Measurements from ENCODE around the gene PGAP3. TPM values are rescaled to one million over a fixed set of nuclear protein-coding genes. Genes with fewer than 3 reads are reported as not detected.
"Not testable (repeated sequence)": the region's sequence is repeated elsewhere in the genome, so short reads cannot be mapped to it uniquely, and the experiment has no call there.

Gene PGAP3
- total RNA-seq, 4 donors from 2014 or later: 19.9 to 82.6 (median 46.2) TPM

DNA sequence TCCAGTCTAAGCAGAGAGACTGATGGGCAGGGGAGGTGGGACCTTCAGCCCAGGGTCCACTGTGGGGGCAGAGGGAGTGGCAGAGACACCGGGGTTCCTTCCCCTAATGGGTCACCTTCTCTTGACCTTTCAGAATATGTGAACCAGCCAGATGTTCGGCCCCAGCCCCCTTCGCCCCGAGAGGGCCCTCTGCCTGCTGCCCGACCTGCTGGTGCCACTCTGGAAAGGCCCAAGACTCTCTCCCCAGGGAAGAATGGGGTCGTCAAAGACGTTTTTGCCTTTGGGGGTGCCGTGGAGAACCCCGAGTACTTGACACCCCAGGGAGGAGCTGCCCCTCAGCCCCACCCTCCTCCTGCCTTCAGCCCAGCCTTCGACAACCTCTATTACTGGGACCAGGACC, 39.7 kb upstream of the PGAP3 start:
- H3K4me1 ChIP-seq: peaks cover 8 to 14% (median 11%) of the 10 kb centered on the region in 4 donors
- intact Hi-C loops (cut with DNase I; ENCODE audit: low total_unique reads): no loop called here
- WGBS, 2 donors (ENCODE audit: low coverage in 1 of 2): 75% methylated on average over 10 of the region's 10 CpGs; no CpG with 5 or more reads in 1 of the 2 donors
- no peak overlapping the region for H3K4me3 ChIP-seq
- H3K36me3 ChIP-seq: peaks cover 0 to 25% (median 0%) of the 10 kb centered on the region in 4 donors
- H3K27ac ChIP-seq: no peak overlapping the region
- H3K27me3 ChIP-seq: no peaks in the 10 kb centered on the region
- in situ Hi-C loops (cut with MboI; ENCODE audit: low pct_ligation_motif_present in 1 of 4, low pct_unique_long_range_greater_than_20kb in 1 of 4, low sequenced_read_pairs in 3 of 4): loop anchor here in 1 of 4 donors (25.0 kb wide), 1 partner anchor 90 kb away; the partner anchor contains the start of genes PPP1R1B and STARD3
- no peaks in the 10 kb centered on the region for H3K9me3 ChIP-seq
- TF ChIP-seq POLR2AphosphoS5 (IDR thresholded peaks at IDR 0.05) (no peak), POLR2A (IDR thresholded peaks at IDR 0.05) (no peak), EP300 (IDR thresholded peaks at IDR 0.05; ENCODE audit: low read depth) (no peak), CTCF (IDR thresholded peaks at IDR 0.05) (no peak)
- DNase-seq: no peak

GRCh38 chr17:39726617-39727016, 38.8 kb upstream of the PGAP3 start:
- DNase-seq: no peak
- Histone ChIP-seq H3K27me3 (no peaks in the 10 kb centered on the region), H3K4me3 (no peak overlapping the region), H3K4me1 (peaks cover 8 to 14% (median 11%) of the 10 kb centered on the region in 4 donors), H3K9me3 (no peaks in the 10 kb centered on the region), H3K36me3 (peaks cover 0 to 25% (median 0%) of the 10 kb centered on the region in 4 donors), H3K27ac (no peak overlapping the region)
- 96% methylated on average over 9 of the region's 9 CpGs; no CpG with 5 or more reads in 1 of the 2 donors for WGBS, 2 donors (ENCODE audit: low coverage in 1 of 2)
- intact Hi-C loops (cut with DNase I; ENCODE audit: low total_unique reads) (no loop called here), in situ Hi-C loops (cut with MboI; ENCODE audit: low pct_ligation_motif_present in 1 of 4, low pct_unique_long_range_greater_than_20kb in 1 of 4, low sequenced_read_pairs in 3 of 4) (loop anchor here in 1 of 4 donors (25.0 kb wide), 1 partner anchor 89 kb away; the partner anchor contains the start of genes PPP1R1B and STARD3)
- TF ChIP-seq POLR2AphosphoS5 (IDR thresholded peaks at IDR 0.05) (no peak), CTCF (IDR thresholded peaks at IDR 0.05) (no peak), POLR2A (IDR thresholded peaks at IDR 0.05) (no peak), EP300 (IDR thresholded peaks at IDR 0.05; ENCODE audit: low read depth) (no peak)

DNA sequence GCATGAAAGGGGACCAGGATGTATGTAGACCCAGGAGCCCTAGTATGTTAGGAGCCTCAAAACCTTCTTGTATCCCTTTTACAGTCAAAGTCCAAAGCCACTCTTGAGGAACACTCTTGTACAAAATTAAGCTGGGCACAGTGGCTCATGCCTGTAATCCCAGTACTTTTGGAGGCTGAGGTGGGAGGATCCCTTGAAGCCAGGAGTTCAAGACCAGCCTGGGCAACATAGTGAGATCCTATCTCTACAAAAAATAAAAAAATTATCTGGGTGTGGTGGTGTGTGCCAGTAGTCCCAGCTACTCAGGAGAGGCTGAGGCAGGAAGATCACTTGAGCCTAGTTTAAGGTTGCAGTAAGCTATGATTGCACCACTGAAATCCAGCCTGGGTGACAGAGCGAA, 38.1 kb upstream of the PGAP3 start:
- intact Hi-C loops (cut with DNase I; ENCODE audit: low total_unique reads): not testable (repeated sequence)

GRCh38 chr17:39724731-39725130, 36.9 kb upstream of the PGAP3 start:
- in situ Hi-C loops (cut with MboI; ENCODE audit: low pct_ligation_motif_present in 1 of 4, low pct_unique_long_range_greater_than_20kb in 1 of 4, low sequenced_read_pairs in 3 of 4) (loop anchor here in 1 of 4 donors (25.0 kb wide), 1 partner anchor 87 kb away; the partner anchor contains the start of genes PPP1R1B and STARD3), intact Hi-C loops (cut with DNase I; ENCODE audit: low total_unique reads) (no loop called here)
- Histone ChIP-seq H3K4me1 (peaks cover 6 to 13% (median 8%) of the 10 kb centered on the region in 4 donors), H3K9me3 (no peaks in the 10 kb centered on the region), H3K27ac (no peak overlapping the region), H3K36me3 (peaks cover 0 to 25% (median 0%) of the 10 kb centered on the region in 4 donors), H3K4me3 (no peak overlapping the region), H3K27me3 (no peaks in the 10 kb centered on the region)
- 95% methylated on average over 12 of the region's 13 CpGs; no CpG with 5 or more reads in 1 of the 2 donors for WGBS, 2 donors (ENCODE audit: low coverage in 1 of 2)
- TF ChIP-seq POLR2A (IDR thresholded peaks at IDR 0.05) (no peak), CTCF (IDR thresholded peaks at IDR 0.05) (no peak), POLR2AphosphoS5 (IDR thresholded peaks at IDR 0.05) (no peak), EP300 (IDR thresholded peaks at IDR 0.05; ENCODE audit: low read depth) (no peak)
- DNase-seq: no peak

More for the DNA sequence above, 38.1 kb upstream of the PGAP3 start:
- DNase-seq, H3K27me3 ChIP-seq, H3K27ac ChIP-seq, H3K9me3 ChIP-seq, H3K4me3 ChIP-seq: not testable (repeated sequence)
- Histone ChIP-seq H3K36me3 (peaks cover 0 to 25% (median 0%) of the 10 kb centered on the region in 4 donors), H3K4me1 (peaks cover 8 to 14% (median 11%) of the 10 kb centered on the region in 4 donors)
- 100% methylated on average over 1 of the region's 1 CpG for WGBS, 2 donors (ENCODE audit: low coverage in 1 of 2)
- in situ Hi-C loops (cut with MboI; ENCODE audit: low pct_ligation_motif_present in 1 of 4, low pct_unique_long_range_greater_than_20kb in 1 of 4, low sequenced_read_pairs in 3 of 4): loop anchor here in 1 of 4 donors (25.0 kb wide), 1 partner anchor 89 kb away; the partner anchor contains the start of genes PPP1R1B and STARD3

Measured in transverse colon (tissue), 4 donors.